Neuronal stem cell (in vitro differentiated cells): Measurements from ENCODE around the gene DNM1.
"Not testable (repeated sequence)": the region's sequence is repeated elsewhere in the genome, so short reads cannot be mapped to it uniquely, and the experiment has no call there.

Experiments
- DNase-seq: peaks from one replicate; pipeline ENCODE4 v3.0.0-alpha.2; 2013; ENCODE audit warnings: low spot score
- H2AFZ ChIP-seq: one replicate; pipeline ENCODE4 v1.6.1; 2013; ENCODE audit warnings: mild to moderate bottlenecking, low read length, inconsistent platforms
- H2AK5ac ChIP-seq: 2 replicates; pipeline ENCODE4 v1.6.1; 2013; ENCODE audit warnings: low read depth, mild to moderate bottlenecking, inconsistent platforms, low read length, moderate library complexity, mixed read lengths
- H2BK120ac ChIP-seq: 2 replicates; pipeline ENCODE4 v1.6.1; 2013; ENCODE audit warnings: low read depth, mild to moderate bottlenecking, inconsistent platforms, low read length, moderate library complexity, mixed read lengths
- H2BK12ac ChIP-seq: one replicate; pipeline ENCODE4 v1.6.1; 2013; ENCODE audit warnings: low read length, inconsistent platforms
- H2BK15ac ChIP-seq: 2 replicates; pipeline ENCODE4 v1.6.1; 2013; ENCODE audit warnings: mild to moderate bottlenecking, low read length, inconsistent platforms, mixed read lengths
- H2BK5ac ChIP-seq: one replicate; pipeline ENCODE4 v1.6.1; 2013; ENCODE audit warnings: inconsistent platforms, mild to moderate bottlenecking, low read length, moderate library complexity
- H3K14ac ChIP-seq: one replicate; pipeline ENCODE4 v1.6.1; 2013; ENCODE audit warnings: low read length, inconsistent platforms
- H3K18ac ChIP-seq: 2 replicates; pipeline ENCODE4 v1.6.1; 2013; ENCODE audit warnings: low read length, inconsistent platforms
- H3K23ac ChIP-seq: 2 replicates; pipeline ENCODE4 v1.6.1; 2013; ENCODE audit warnings: low read depth, mild to moderate bottlenecking, mixed read lengths, low read length, inconsistent platforms; ENCODE audit not compliant: poor library complexity
- H3K27ac ChIP-seq: replicated peaks from 3 replicates; pipeline ENCODE4 v1.5.1; 2013; ENCODE audit warnings: low read length, inconsistent platforms
- H3K27me3 ChIP-seq, 3 experiments: 2 replicates each; pipeline ENCODE4 v1.6.1; 2013; ENCODE audit warnings: low read length in 3 of 3, mild to moderate bottlenecking in 2 of 3, inconsistent platforms in 1 of 3, low read depth in 1 of 3, mixed read lengths in 1 of 3, moderate library complexity in 1 of 3; ENCODE audit not compliant: control insufficient read depth in 3 of 3, insufficient read depth in 3 of 3
- H3K36me3 ChIP-seq, 2 donors: replicated peaks in 1 of 2; 2 replicates each; pipeline ENCODE4 v1.6.1; 2013; ENCODE audit warnings: low read length in 2 of 2; ENCODE audit not compliant: control insufficient read depth in 2 of 2, insufficient read depth in 2 of 2
- H3K4ac ChIP-seq: 2 replicates; pipeline ENCODE4 v1.6.1; 2013; ENCODE audit warnings: inconsistent platforms, mild to moderate bottlenecking, low read length, moderate library complexity
- H3K4me1 ChIP-seq, 2 donors: 1 replicate in 1 of 2; 2 replicates in 1 of 2; pipeline ENCODE4 v1.6.1; 2013; ENCODE audit warnings: low read length in 2 of 2, low read depth in 1 of 2; ENCODE audit not compliant: control insufficient read depth in 2 of 2, insufficient read depth in 1 of 2
- H3K4me2 ChIP-seq: one replicate; pipeline ENCODE4 v1.6.1; 2013; ENCODE audit warnings: mild to moderate bottlenecking, low read length, inconsistent platforms; ENCODE audit not compliant: insufficient read depth, poor library complexity, severe bottlenecking
- H3K4me3 ChIP-seq, 2 donors: 2 replicates each; pipeline ENCODE4 v1.5.1; 2013; ENCODE audit warnings: low read length in 2 of 2, mild to moderate bottlenecking in 2 of 2, inconsistent platforms in 1 of 2, moderate library complexity in 1 of 2
- H3K79me1 ChIP-seq: one replicate; pipeline ENCODE4 v1.6.1; 2013; ENCODE audit warnings: low read depth, mild to moderate bottlenecking, inconsistent platforms, low read length, moderate library complexity
- H3K9ac ChIP-seq: one replicate; pipeline ENCODE4 v1.6.1; 2013; ENCODE audit warnings: mild to moderate bottlenecking, low read depth, low read length, inconsistent platforms; ENCODE audit not compliant: poor library complexity
- H3K9me3 ChIP-seq, 2 donors: replicated peaks in 1 of 2; 2 replicates each; pipeline versions ENCODE3 to v1.6.1; 2013; ENCODE audit warnings: low read length in 2 of 2, mild to moderate bottlenecking in 2 of 2, inconsistent platforms in 1 of 2, low read depth in 1 of 2, mixed read lengths in 1 of 2, moderate library complexity in 1 of 2; ENCODE audit not compliant: control insufficient read depth in 2 of 2, insufficient read depth in 1 of 2
- H4K8ac ChIP-seq: one replicate; pipeline ENCODE4 v1.6.1; 2013; ENCODE audit warnings: low read depth, mild to moderate bottlenecking, inconsistent platforms, low read length, moderate library complexity
- H4K91ac ChIP-seq: one replicate; pipeline ENCODE4 v1.6.1; 2013; ENCODE audit warnings: low read length, low read depth, mild to moderate bottlenecking, inconsistent platforms; ENCODE audit not compliant: poor library complexity
- WGBS, 2 donors: extraction: QIAGEN DNeasy Blood & Tissue Kit; methylation state at CpG; one replicate each; pipeline ENCODE4 v1.1.7; 2013; ENCODE audit warnings: missing lambda C conversion rate in 2 of 2, mixed read lengths in 1 of 2; ENCODE audit not compliant: insufficient read length in 2 of 2, insufficient replicate concordance in 1 of 2; ENCODE audit errors: extremely low coverage in 2 of 2; 5-methylcytosine and 5-hydroxymethylcytosine counted together

DNM1 gene

GRCh38 chr9:128230897-128231296 lies 27.7 kb downstream of the DNM1 start:
- H3K9ac ChIP-seq, H3K36me3 ChIP-seq, H2AFZ ChIP-seq, H3K4ac ChIP-seq, H3K79me1 ChIP-seq, H3K27ac ChIP-seq, H4K8ac ChIP-seq, H3K4me1 ChIP-seq, H2BK120ac ChIP-seq, H2BK12ac ChIP-seq, H2BK15ac ChIP-seq, H4K91ac ChIP-seq, H2AK5ac ChIP-seq, H2BK5ac ChIP-seq, H3K4me3 ChIP-seq, DNase-seq, H3K9me3 ChIP-seq, H3K27me3 ChIP-seq, H3K23ac ChIP-seq, H3K18ac ChIP-seq, H3K14ac ChIP-seq, H3K4me2 ChIP-seq: not testable (repeated sequence)
- WGBS, 2 donors = no CpG with 5 or more reads among the region's 7 CpGs

GRCh38 chr9:128231638-128232527 lies 28.7 kb downstream of the DNM1 start:
- no peak overlapping the region for H2BK12ac ChIP-seq
- no CpG with 5 or more reads among the region's 16 CpGs for whole genome bisulfite sequencing, 2 donors
- H3K9me3 ChIP-seq = no peaks in the 10 kb centered on the region
- H3K4ac ChIP-seq = no peak overlapping the region
- no peak overlapping the region for H2BK120ac ChIP-seq
- H2AK5ac ChIP-seq = no peak overlapping the region
- no peaks in the 10 kb centered on the region for H3K4me1 ChIP-seq
- no peak overlapping the region for H2AFZ ChIP-seq
- H3K4me2 ChIP-seq = no peak overlapping the region
- no peak overlapping the region for H3K23ac ChIP-seq
- no peak overlapping the region for H3K27ac ChIP-seq
- H3K4me3 ChIP-seq = no peak overlapping the region
- H3K18ac ChIP-seq = no peak overlapping the region
- no peak overlapping the region for H2BK5ac ChIP-seq
- peaks cover 7 to 9% of the 10 kb centered on the region in 2 donors for H3K36me3 ChIP-seq
- DNase-seq = no peak
- H4K8ac ChIP-seq = no peak overlapping the region
- no peak overlapping the region for H3K14ac ChIP-seq
- H3K27me3 ChIP-seq = no peaks in the 10 kb centered on the region
- H4K91ac ChIP-seq = no peak overlapping the region
- no peak overlapping the region for H2BK15ac ChIP-seq
- H3K79me1 ChIP-seq = peaks cover 1% of the 10 kb centered on the region
- H3K9ac ChIP-seq = no peak overlapping the region

- no peak for DNase-seq
- no peak overlapping the region for H3K4me2 ChIP-seq
- H3K18ac ChIP-seq = peak overlapping the region; percentile 35
- no peaks in the 10 kb centered on the region for H3K9me3 ChIP-seq
- no CpG with 5 or more reads among the region's 22 CpGs for WGBS, 2 donors
- H2AFZ ChIP-seq = no peak overlapping the region
- no peak overlapping the region for H4K8ac ChIP-seq
- no peak overlapping the region for H2AK5ac ChIP-seq
- H3K4me1 ChIP-seq = no peaks in the 10 kb centered on the region
- no peak overlapping the region for H2BK15ac ChIP-seq
- no peak overlapping the region for H3K27ac ChIP-seq
- H2BK5ac ChIP-seq = no peak overlapping the region
- H3K27me3 ChIP-seq = no peaks in the 10 kb centered on the region
- H4K91ac ChIP-seq = no peak overlapping the region
- peaks cover 9% of the 10 kb centered on the region in 2 donors for H3K36me3 ChIP-seq
- no peak overlapping the region for H2BK120ac ChIP-seq
- H3K4ac ChIP-seq = no peak overlapping the region
- no peak overlapping the region for H3K9ac ChIP-seq
- H3K14ac ChIP-seq = no peak overlapping the region
- H3K23ac ChIP-seq = peak overlapping the region; percentile 52
- H2BK12ac ChIP-seq = no peak overlapping the region
- no peak overlapping the region for H3K4me3 ChIP-seq
- H3K79me1 ChIP-seq = peaks cover 1% of the 10 kb centered on the region
These were observed 29.6 kb downstream of the DNM1 start for GRCh38 chr9:128232528-128233428.
